ENCODE results near the gene MOCOS.

MOCOS gene

GRCh38 chr18:36299015-36299414 lies 111.7 kb downstream of the MOCOS start:
- in situ Hi-C loops (cut with MboI; ENCODE audit: low sequenced_read_pairs): loop anchor here (25.0 kb wide), 2 partner anchors 562 to 912 kb away; partner anchors contain the start of gene ZNF396

- in situ Hi-C loops (cut with MboI; ENCODE audit: low sequenced_read_pairs): no loop called here
These were observed 112.9 kb downstream of the MOCOS start for GRCh38 chr18:36300211-36300610.

DNA sequence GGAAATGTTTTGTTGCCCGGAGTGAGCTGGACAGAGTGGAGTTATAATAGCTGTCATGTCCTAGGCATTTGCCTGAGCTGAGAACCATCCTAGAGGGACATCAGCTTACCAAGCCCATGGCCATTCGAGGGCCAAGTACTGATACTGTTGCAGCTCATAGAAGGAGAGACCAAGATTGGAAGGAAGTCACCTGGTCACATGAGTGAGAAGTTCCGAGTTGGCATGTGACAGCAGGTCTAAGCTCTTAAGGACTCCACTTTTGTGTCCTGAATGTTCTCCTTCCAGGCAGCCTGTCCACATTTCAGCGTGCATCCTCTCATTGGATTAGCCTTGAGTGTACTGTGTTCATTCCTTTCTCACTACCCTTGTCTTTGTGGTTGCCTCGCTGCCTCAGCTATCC lies 114.6 kb downstream of the MOCOS start:
- in situ Hi-C loops (cut with MboI; ENCODE audit: low sequenced_read_pairs): no loop called here

DNA sequence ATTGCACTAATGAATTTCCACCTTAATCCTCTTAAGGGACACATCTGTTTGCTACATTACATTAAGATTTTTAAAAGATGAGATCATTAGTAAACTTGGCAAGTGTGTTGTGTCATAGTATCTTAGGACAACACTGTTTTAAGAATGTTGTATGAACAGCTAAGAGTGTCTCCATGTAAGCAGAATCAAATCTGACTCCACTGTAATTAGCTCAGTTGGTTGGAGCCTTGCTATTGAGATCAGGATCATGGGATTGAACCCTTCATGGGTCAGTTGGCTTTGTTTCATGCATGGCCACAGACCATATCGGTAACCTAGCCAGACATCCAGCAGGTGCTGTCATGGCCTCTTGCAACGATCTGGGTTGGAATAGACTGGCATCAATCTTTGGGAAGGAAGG lies 115.4 kb downstream of the MOCOS start:
- in situ Hi-C loops (cut with MboI; ENCODE audit: low sequenced_read_pairs): no loop called here

DNA sequence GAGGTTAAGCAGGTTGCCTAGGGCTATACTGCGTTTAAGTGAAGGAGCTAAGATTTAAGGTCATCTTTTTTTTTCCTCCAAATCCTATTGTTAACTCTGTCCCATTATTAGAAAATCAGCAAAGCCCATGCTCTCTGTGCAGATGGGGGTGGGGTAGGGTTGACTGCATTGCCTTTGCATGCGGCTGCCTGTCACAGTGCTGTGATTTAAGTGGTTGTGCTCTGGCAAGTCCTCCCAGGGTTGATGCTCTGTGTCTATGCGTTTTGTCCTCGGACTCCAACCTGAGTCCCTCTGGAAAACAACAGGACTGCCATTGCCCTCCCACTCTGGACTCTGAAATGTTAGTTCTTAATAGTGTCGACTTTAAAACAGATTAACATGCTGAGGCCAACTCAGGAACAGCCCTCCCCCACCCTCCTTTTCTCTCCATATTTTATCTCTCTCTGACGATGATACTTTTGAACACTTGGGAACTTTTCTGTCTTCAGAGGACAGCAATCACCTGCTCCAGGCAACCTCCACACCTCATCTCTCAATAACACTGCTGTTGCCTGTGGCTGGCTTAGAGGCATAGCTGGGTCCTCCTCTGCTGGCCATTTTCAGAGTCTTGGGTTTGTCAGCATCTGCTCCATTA lies 116.0 kb downstream of the MOCOS start:
- in situ Hi-C loops (cut with MboI; ENCODE audit: low sequenced_read_pairs): no loop called here

DNA sequence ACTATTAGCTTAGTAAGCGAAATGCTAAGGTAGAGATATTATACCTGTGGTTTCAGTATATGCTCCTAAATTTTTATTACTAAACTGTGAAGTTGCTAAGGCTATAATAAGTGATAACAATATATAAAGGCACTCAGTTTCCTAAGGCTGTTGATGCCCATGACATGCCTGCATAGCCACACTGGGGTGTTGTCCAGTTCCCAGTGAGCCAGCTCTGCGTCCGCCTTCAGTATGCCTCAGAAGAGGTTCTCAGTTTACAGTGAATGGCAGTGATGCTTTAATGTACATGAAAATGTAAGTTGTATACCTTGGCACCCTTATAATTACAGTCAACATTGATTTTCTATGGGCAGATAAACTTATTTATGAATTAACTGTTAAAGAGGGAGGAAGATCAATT lies 117.4 kb downstream of the MOCOS start:
- in situ Hi-C loops (cut with MboI; ENCODE audit: low sequenced_read_pairs): no loop called here

DNA sequence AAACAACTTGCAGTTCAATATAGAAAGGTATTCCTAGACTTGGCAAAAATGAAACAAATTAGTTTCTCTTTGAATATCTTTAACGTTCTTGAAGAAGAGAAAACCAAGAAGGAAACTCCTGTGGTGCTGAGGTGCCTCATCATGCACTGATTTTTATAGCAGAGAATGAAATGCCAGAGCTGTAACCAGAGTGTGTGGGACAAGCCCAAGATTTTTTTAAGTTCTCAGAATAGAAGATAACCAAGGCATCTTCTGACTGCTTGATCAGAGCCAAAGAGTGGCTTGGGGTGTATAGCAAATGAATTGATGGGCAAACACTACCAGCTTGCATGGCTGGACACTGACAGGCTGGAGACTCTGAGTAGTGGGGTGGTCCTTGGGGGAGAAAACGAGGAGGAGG lies 118.1 kb downstream of the MOCOS start:
- in situ Hi-C loops (cut with MboI; ENCODE audit: low sequenced_read_pairs): no loop called here

- in situ Hi-C loops (cut with MboI; ENCODE audit: low sequenced_read_pairs): no loop called here
These were observed 120.2 kb downstream of the MOCOS start for GRCh38 chr18:36307513-36307912.

GRCh38 chr18:36308711-36309435 lies 121.6 kb downstream of the MOCOS start:
- in situ Hi-C loops (cut with MboI; ENCODE audit: low sequenced_read_pairs): no loop called here

- in situ Hi-C loops (cut with MboI; ENCODE audit: low sequenced_read_pairs): no loop called here
These were observed 122.4 kb downstream of the MOCOS start for GRCh38 chr18:36309436-36310391.

DNA sequence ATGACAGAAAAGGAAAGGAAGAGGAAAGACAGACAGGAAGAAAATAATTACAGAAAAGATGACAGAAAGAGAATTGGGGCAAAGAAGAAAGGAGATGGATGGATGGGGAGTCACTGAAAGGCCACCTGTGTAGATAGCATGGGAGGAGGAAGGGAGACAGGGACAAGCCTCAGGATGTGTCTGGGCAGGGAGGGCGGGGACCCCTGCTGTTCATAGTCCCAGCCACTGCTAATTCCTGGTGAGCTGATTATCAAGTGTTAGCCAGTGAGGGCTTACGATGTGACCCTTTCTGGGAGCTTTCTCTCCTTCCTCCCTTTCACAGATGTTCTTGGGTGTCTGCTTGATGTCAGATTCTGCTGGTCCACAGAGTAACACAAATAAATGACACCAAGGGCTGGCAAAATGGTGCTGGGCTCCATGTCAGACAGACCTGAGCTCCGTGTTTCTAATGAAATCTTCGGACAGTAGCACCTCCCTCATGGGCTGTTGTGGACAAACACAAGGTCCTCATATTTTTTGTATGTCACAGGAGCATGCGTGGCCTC lies 123.8 kb downstream of the MOCOS start:
- in situ Hi-C loops (cut with MboI; ENCODE audit: low sequenced_read_pairs): no loop called here

- in situ Hi-C loops (cut with MboI; ENCODE audit: low sequenced_read_pairs): no loop called here
These were observed 125.6 kb downstream of the MOCOS start for GRCh38 chr18:36312806-36313395.

GRCh38 chr18:36314098-36314497 lies 126.8 kb downstream of the MOCOS start:
- in situ Hi-C loops (cut with MboI; ENCODE audit: low sequenced_read_pairs): no loop called here

DNA sequence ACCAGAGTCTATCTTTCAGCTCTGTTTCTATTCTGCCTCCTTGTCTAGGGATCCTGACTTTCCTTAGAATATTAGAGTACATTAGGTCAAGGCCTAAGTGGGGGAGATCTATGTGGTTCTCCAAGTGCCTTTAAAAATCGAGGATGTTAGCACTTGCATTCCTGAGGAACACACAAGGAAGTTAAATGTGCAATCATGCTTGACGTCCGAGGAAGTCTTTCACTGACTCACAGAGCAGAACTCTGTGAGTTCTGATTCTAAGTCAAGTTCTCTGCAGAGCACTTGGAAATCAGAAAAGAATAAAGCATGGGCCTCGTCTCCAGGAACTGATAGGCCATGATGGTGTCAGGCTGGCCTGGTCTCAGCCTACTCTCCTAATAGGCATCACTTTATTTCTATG lies 127.5 kb downstream of the MOCOS start:
- in situ Hi-C loops (cut with MboI; ENCODE audit: low sequenced_read_pairs): no loop called here

DNA sequence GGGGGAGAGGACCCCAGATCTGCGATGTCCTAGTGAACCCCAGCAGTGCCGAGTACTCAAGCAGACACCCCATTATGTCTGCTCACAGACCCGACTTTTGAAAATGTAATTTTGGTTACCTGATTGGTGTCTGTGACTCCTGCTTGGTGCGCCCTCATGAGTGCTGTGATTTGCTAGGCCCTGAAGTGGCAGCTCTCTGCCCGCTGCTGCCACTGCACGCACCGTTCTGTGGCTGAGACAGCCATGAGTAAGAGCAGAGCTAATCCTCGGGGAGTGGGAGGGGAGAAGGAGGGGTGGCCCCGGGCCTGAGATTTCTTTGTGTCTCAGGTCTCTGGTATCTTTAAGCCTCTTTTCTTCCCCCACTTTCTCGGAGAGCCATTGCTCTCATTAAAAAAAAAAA lies 128.4 kb downstream of the MOCOS start:
- in situ Hi-C loops (cut with MboI; ENCODE audit: low sequenced_read_pairs): no loop called here

DNA sequence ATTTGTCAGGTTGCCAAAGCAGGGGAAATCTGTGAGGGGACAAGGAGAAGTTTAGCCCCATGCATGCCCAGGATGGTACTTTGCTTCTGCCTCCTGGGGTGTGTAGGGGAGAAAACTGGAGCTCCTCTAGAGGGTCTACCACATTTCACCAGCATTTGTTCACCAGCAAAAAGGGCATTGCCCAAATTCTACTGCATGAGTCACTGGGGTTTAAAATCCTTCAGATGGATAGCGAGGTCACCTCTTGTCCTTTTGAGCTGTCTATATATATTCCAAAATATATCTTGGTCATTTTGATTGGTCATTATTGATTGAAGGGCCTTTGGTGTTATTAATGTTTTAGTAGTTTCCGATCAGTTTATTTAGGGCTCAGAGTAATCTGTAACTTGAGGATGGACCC lies 128.9 kb downstream of the MOCOS start:
- in situ Hi-C loops (cut with MboI; ENCODE audit: low sequenced_read_pairs): no loop called here
